GM21447 (cell line): Measurements from ENCODE around the gene TOR2A.

Experiments used
- ATAC-seq: cut with Tn5 transposase; IDR thresholded peaks from one replicate; pipeline ENCODE4 v1.9.1; 2021; ENCODE audit not compliant: unreplicated experiment

TOR2A gene

DNA sequence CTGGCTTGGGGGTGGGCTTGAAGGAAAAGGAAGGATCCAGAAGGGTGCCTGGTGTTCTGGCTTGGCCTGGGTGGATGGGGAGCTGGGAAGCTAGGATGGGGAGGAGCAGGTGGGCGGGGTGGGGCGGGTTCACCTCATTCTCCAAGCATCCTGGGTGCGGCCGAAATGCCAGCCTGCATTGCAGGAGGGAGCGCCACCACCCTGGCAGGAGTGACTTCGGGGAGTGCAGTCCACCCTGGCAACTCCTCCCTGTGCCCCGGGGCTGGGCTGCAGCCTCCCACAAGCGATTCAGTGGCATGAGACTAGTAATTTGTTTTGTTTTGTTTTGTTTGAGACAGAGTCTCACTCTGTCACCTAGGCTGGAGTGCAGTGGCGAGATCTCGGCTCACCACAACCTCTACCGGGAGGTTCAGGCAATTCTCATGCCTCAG is 13.7 kb downstream of the TOR2A start:
- no peak for ATAC-seq

GRCh38 chr9:127720865-127721227 is 14.2 kb downstream of the TOR2A start:
- no peak for ATAC-seq

- ATAC-seq, result no peak
These were observed 14.8 kb downstream of the TOR2A start for GRCh38 chr9:127720031-127720864.

DNA sequence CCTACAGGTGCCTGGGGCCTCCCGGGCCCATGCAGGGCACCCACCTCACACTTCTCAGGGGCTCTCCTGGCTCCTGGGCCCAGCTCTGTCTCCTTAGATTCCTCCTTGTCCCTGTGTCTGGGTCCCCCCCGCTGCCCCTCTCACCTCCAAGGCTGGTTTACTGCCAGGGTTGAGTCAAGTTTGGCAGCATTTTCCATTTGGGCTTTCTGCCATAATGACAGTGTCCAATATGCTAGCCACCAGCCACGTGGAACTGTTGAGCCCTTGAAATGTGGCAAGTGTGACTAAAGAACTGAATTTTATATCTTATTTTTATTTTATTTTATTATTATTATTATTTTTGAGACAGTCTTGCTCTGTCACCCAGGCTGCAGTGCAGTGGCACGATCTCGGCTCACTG is 17.3 kb downstream of the TOR2A start:
- no peak for ATAC-seq

- ATAC-seq, result no peak
These were observed 18.7 kb downstream of the TOR2A start for GRCh38 chr9:127716412-127716811.

GRCh38 chr9:127715470-127716337 is 19.4 kb downstream of the TOR2A start, which contains the start of the genes PTRH1 and TTC16:
TSS of gene PTRH1 (minus strand) at chr9:127715663. CDS start at chr9:127715639, 24 bp downstream.
TSS of gene TTC16 (plus strand) at chr9:127716079. CDS start at chr9:127716146, 67 bp downstream.
- peak; percentile 86 for ATAC-seq

DNA sequence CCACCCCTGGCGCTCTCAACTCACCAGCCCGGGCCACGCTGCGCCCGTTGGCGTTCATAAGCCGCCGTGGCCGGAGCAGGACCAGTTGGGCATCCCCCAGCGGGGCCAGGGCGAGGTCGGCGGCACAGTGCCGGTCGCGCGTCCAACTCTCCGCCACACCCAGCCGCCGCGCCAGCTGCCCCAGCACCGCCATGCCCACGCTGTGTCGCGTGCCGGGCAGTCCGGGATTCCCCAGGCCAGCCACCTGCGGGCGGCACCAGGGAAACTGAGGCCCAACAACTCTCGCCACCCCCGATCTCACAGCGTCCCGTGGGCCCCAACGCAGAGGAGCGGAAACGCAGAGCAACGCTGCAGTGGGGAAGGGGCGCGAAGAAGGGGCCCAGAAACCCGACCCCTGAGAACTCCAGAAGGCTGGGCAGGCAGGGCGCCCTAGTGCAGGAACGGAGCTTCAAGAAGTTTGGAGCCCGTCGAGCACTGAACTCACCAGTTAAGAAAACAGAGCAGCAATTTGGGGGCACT is 20.1 kb downstream of the TOR2A start:
- ATAC-seq, result peak; percentile 6

DNA sequence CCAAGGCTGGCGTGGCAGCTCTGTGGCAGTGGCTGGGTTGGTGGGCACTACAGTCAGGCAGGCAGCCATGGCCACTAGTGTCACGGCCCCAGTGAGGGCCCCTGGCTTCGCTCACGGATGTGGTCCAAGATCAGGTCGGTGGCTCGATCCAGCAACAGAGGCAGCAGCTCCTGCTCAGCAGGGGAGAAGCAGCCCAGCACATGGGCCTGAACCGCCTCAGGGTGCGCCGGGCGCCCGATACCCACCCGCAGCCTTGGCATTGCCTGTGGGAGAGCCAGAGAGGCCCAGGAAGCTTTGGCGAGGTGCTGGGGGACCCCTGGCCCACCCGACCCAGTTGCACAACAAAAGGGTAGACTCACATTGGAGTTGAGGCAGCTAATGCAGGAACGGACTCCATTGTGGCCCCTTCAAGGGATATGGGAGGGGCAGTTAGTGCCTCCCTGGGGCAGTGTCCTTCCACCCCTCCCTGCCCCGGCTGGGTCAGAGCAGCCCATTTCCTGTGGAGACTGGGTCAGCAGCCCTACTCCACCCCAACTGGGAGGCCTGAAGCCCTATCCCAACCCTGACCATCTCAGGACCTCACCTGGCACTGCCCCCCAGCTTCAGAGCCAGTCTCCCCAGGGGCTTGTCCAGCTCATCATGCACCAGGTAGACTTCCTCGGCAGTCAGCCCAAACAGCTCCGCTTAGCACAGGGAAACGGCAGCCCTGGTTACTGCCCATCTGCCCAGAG is 20.9 kb downstream of the TOR2A start:
- no peak for ATAC-seq

DNA sequence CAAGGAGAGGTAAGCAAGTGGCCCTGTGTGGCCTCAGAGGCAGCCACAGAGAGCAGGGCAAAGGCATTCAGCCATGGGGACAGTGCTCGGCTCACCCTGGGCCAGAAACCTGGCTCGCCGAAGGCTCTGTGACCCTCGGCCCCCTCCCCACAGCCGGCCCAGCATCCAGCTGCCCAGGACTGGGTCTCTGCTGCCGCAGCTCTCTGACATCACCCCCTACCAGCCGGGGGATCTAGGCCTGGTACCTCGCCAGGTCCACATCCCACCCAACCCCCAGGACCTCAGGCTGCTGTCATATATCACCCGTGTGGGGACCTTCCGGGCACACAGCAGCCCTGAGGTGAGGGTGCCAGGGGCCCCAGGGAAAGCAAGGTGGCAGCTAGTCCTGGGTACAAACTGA is 22.2 kb downstream of the TOR2A start:
- no peak for ATAC-seq

- no peak for ATAC-seq
These were observed 22.7 kb downstream of the TOR2A start for GRCh38 chr9:127712371-127712770.

- ATAC-seq, result no peak
These were observed 23.2 kb downstream of the TOR2A start for GRCh38 chr9:127711831-127712274.

GRCh38 chr9:127711226-127711701 is 23.8 kb downstream of the TOR2A start:
- no peak for ATAC-seq

DNA sequence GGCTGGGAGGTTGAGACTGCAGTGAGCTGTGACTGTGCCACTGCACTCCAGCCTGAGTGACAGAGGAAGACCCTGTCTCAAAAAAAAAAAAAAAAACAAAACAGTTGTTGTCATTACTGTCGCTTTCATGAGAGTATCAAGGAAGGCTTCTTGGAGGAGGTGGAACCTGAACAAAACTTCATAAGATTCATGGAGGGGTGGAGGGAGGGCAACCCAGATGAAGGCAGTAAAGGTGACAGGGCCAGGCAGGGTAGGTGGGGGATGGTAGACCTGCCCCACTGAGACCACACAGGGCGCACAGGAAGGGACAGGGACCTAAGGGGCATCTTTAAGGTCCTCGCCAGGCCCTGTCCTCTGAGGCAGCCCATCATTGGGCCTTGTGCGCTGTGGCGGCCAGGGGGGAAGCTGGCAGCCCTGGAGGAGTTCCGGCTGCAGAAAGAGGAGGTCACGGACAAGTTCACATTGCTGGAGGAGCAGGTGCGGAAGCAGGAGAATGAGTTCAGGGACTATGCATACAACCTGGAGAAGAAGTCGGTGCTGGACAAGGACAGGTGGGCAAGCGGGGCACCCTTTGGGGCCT is 24.8 kb downstream of the TOR2A start:
- no peak for ATAC-seq

- ATAC-seq, result no peak
These were observed 26.0 kb downstream of the TOR2A start for GRCh38 chr9:127708952-127709587.

- ATAC-seq, result no peak
These were observed 27.3 kb downstream of the TOR2A start for GRCh38 chr9:127707766-127708165.

- ATAC-seq, result no peak
These were observed 28.3 kb downstream of the TOR2A start, which contains the start of gene CFAP157 for GRCh38 chr9:127706836-127707241. TSS of gene CFAP157 (plus strand) at chr9:127706988. CDS start at chr9:127707032, 44 bp downstream.

- ATAC-seq, result no peak
These were observed 29.3 kb downstream of the TOR2A start for GRCh38 chr9:127705577-127706379.

GRCh38 chr9:127703289-127703946 is 31.7 kb downstream of the TOR2A start:
- ATAC-seq, result no peak
